K562 (cell line): Measurements from ENCODE around the gene BAIAP2L2. TPM values are rescaled to one million over a fixed set of nuclear protein-coding genes. Genes with fewer than 3 reads are reported as not detected.

Experiments used
- CHD7 ChIP-seq: fragments of 200-600 bp; sonication (generic); IDR thresholded peaks from one replicate; pipeline ENCODE4 v1.6.1; 2012; ENCODE audit warnings: mild to moderate bottlenecking, low read depth, low read length, inconsistent platforms
- DLX4 ChIP-seq: fragments of 250-450 bp; sonication (Bioruptor Pico); IDR thresholded peaks from 2 replicates; pipeline ENCODE4 v1.6.1; 2021; ENCODE audit warnings: mild to moderate bottlenecking
- EHMT2 ChIP-seq: fragments of 450-650 bp; IDR thresholded peaks from 2 replicates; pipeline ENCODE4 v1.6.1; 2018; ENCODE audit warnings: antibody characterized with exemption
- GTF2F1 ChIP-seq: IDR thresholded peaks from 2 replicates; pipeline ENCODE4 v1.6.1; 2011; ENCODE audit warnings: low read depth, low read length, improper control_type of control experiment
- REST ChIP-seq, 2 experiments: fragments of 450-650 bp; formaldehyde crosslinking in 1 of 2; IDR thresholded peaks; 2 replicates each; pipeline versions ENCODE4 v1.4.0 to v1.6.1; 2014 to 2020; ENCODE audit warnings: mild to moderate bottlenecking in 2 of 2, borderline replicate concordance in 1 of 2, low read depth in 1 of 2
- ZNF586 ChIP-seq: fragments of 450-650 bp; formaldehyde crosslinking; conservative IDR thresholded peaks from 2 replicates; pipeline ENCODE4 v1.4.0; 2020; ENCODE audit warnings: mild to moderate bottlenecking, moderate library complexity
- polyA plus RNA-seq, 8 experiments: library from polyadenylated mRNA; depleted of rRNA in 4 of 8; stranded (reverse) in 5 of 8; unstranded in 3 of 8; fragments of >200 nt; fragmentation: Nextera tagmentation in 2 of 8; fragmentation: Illumina TruSeq in 1 of 8; extraction: Ambion mirVana in 2 of 8; extraction: Trizol in 1 of 8; gene quantifications; 2 replicates each; pipeline versions ENCODE4 v1.2.1 to v1.2.3, GENCODE V29; 2011 to 2014; ENCODE audit warnings: inconsistent platforms in 1 of 8, missing spikeins in 1 of 8
- total RNA-seq, 7 experiments: library from RNA; depleted of rRNA in 6 of 7; stranded (reverse); fragments of >200 nt in 6 of 7; fragmentation: Illumina TruSeq in 2 of 7; extraction: Trizol in 2 of 7; gene quantifications; 2 replicates each; pipeline versions ENCODE4 v1.2.1 to v1.2.3, GENCODE V29; 2011 to 2021; ENCODE audit warnings: low replicate concordance in 1 of 7

BAIAP2L2 gene
- total and polyA plus RNA-seq, 9 of the 15 experiments (the other 6 are each of a cell fraction or from before 2014, with no cell fraction given): 0.04 to 0.22 (median 0.07) TPM; not detected in 4

GRCh38 chr22:38141217-38141973 lies 30.9 kb upstream of the BAIAP2L2 start (continued):
- TF ChIP-seq REST (IDR thresholded peaks at IDR 0.05; ENCODE audit: borderline replicate concordance) (peak; percentile 91), REST (CRISPR knock-in tag; IDR thresholded peaks at IDR 0.05; ENCODE audit: low read depth) (peak; percentile 73; the same call in 1 of the 2 replicates), GTF2F1 (no peak), ZNF586 (CRISPR knock-in tag) (no peak), CHD7 (no peak), EHMT2 (0 out of 2 replicates have a peak, but pooled peaks have one; percentile 64), DLX4 (CRISPR knock-in tag) (no peak)
